ENCODE measurements around the gene KCNK13. TPM values are rescaled to one million over a fixed set of nuclear protein-coding genes. Genes with fewer than 3 reads are reported as not detected.

The KCNK13 gene
- total RNA-seq, 1 experiment from 2014 or later = 0.17 TPM

DNA sequence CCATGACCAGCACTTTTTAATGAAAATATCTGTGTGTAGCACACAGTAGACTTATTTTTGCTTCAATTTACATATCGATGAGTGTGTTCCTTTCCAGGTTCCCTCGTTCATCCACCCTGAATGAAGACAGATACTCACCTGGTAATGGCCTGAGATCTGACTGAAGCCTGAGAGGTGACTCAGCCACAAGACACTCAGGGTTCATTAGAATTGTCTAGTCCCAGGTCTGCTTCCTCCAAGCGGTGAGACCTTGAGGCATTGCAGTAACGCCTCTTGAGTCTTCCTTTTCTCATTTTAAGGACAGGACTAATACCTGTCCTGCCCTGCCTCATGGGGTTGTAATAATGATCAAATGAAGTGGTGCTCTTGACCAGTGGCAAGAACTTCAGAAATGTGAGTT is 11.5 kb upstream of the KCNK13 start:
- Mint-ChIP-seq H3K9me3 (no peaks in the 10 kb centered on the region), H3K27ac (no peak overlapping the region), H3K27me3 (ENCODE audit: low read depth) (peaks cover 3% of the 10 kb centered on the region; the same call in 1 of the 2 replicates), H3K4me1 (peaks cover 9% of the 10 kb centered on the region), H3K4me3 (no peak overlapping the region), H3K36me3 (no peaks in the 10 kb centered on the region)
- no peak for ATAC-seq
- ChIA-PET POLR2A (no interaction called here), CTCF (no interaction called here)
- TF ChIP-seq, protein P1, sequence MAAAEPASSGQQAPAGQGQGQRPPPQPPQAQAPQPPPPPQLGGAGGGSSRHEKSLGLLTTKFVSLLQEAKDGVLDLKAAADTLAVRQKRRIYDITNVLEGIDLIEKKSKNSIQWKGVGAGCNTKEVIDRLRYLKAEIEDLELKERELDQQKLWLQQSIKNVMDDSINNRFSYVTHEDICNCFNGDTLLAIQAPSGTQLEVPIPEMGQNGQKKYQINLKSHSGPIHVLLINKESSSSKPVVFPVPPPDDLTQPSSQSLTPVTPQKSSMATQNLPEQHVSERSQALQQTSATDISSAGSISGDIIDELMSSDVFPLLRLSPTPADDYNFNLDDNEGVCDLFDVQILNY (CRISPR knock-in tag; IDR thresholded peaks at IDR 0.05) = no peak
- TF ChIP-seq NFATC4 (CRISPR knock-in tag; IDR thresholded peaks at IDR 0.05) (no peak), CREM (CRISPR knock-in tag; IDR thresholded peaks at IDR 0.05) (no peak), KAT7 (CRISPR knock-in tag; IDR thresholded peaks at IDR 0.05; ENCODE audit: borderline replicate concordance) (no peak), ZNF219 (CRISPR knock-in tag; IDR thresholded peaks at IDR 0.05; ENCODE audit: borderline replicate concordance) (no peak), FOXJ3 (CRISPR knock-in tag; IDR thresholded peaks at IDR 0.05; ENCODE audit: borderline replicate concordance) (no peak), ZNF416 (CRISPR knock-in tag; IDR thresholded peaks at IDR 0.05) (no peak), JAZF1 (CRISPR knock-in tag; IDR thresholded peaks at IDR 0.05) (no peak), MYBL2 (CRISPR knock-in tag; IDR thresholded peaks at IDR 0.05) (no peak), ATF3 (CRISPR knock-in tag; conservative IDR thresholded peaks at IDR 0.05) (no peak), SMAD4 (CRISPR knock-in tag; IDR thresholded peaks at IDR 0.05) (no peak), RELA (CRISPR knock-in tag; IDR thresholded peaks at IDR 0.05; ENCODE audit: borderline replicate concordance) (no peak), TP53 (CRISPR knock-in tag; IDR thresholded peaks at IDR 0.05) (no peak), FOXK1 (CRISPR knock-in tag; IDR thresholded peaks at IDR 0.05) (no peak), ZNF232 (CRISPR knock-in tag; IDR thresholded peaks at IDR 0.05) (no peak), GTF2I (CRISPR knock-in tag; conservative IDR thresholded peaks at IDR 0.05) (no peak), TEAD4 (CRISPR knock-in tag; IDR thresholded peaks at IDR 0.05) (no peak), PRDM15 (CRISPR knock-in tag; IDR thresholded peaks at IDR 0.05) (no peak)
- TF ChIP-seq, protein P2, sequence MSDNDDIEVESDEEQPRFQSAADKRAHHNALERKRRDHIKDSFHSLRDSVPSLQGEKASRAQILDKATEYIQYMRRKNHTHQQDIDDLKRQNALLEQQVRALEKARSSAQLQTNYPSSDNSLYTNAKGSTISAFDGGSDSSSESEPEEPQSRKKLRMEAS (CRISPR knock-in tag; IDR thresholded peaks at IDR 0.05) = no peak
- TF ChIP-seq, protein P3, sequence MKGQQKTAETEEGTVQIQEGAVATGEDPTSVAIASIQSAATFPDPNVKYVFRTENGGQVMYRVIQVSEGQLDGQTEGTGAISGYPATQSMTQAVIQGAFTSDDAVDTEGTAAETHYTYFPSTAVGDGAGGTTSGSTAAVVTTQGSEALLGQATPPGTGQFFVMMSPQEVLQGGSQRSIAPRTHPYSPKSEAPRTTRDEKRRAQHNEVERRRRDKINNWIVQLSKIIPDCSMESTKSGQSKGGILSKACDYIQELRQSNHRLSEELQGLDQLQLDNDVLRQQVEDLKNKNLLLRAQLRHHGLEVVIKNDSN (CRISPR knock-in tag; IDR thresholded peaks at IDR 0.05) = no peak
- DNase-seq (ENCODE audit: low spot score) = no peak

DNA sequence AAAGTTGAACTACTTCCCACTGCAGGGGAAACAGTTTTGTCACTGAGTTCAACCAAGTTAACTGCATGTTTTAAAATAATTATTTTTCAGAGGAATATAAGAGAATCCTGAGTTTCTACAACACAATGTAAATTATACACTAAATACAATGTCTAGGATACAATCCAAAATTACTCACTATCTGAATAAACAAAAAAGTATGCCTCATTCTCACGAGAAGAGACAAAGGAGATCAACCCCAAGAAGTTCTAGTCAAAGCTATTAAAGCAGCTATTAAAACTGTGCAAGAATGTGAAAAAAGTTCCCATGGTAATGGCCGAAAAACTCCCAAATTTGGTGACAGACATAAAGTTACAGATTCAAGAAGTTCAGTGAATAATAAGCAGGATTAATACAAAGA is 8.8 kb upstream of the KCNK13 start:
- TF ChIP-seq ZNF317 (CRISPR knock-in tag; IDR thresholded peaks at IDR 0.05; ENCODE audit: borderline replicate concordance, low read depth) (no peak), GABPB1 (CRISPR knock-in tag; IDR thresholded peaks at IDR 0.05) (no peak), STAT6 (CRISPR knock-in tag; conservative IDR thresholded peaks at IDR 0.05; ENCODE audit: low read depth) (no peak), ZMAT4 (CRISPR knock-in tag; IDR thresholded peaks at IDR 0.05) (no peak)
- TF ChIP-seq, protein P4, sequence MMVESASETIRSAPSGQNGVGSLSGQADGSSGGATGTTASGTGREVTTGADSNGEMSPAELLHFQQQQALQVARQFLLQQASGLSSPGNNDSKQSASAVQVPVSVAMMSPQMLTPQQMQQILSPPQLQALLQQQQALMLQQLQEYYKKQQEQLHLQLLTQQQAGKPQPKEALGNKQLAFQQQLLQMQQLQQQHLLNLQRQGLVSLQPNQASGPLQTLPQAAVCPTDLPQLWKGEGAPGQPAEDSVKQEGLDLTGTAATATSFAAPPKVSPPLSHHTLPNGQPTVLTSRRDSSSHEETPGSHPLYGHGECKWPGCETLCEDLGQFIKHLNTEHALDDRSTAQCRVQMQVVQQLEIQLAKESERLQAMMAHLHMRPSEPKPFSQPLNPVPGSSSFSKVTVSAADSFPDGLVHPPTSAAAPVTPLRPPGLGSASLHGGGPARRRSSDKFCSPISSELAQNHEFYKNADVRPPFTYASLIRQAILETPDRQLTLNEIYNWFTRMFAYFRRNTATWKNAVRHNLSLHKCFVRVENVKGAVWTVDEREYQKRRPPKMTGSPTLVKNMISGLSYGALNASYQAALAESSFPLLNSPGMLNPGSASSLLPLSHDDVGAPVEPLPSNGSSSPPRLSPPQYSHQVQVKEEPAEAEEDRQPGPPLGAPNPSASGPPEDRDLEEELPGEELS (CRISPR knock-in tag; IDR thresholded peaks at IDR 0.05) = no peak
- no peak overlapping the region for H3K27ac Mint-ChIP-seq
- no peaks in the 10 kb centered on the region for H3K36me3 Mint-ChIP-seq
- ChIA-PET POLR2A (no interaction called here), CTCF (no interaction called here)
- no peak overlapping the region for H3K4me3 Mint-ChIP-seq
- peaks cover 13% of the 10 kb centered on the region for H3K4me1 Mint-ChIP-seq
- ATAC-seq (no peak), DNase-seq (ENCODE audit: low spot score) (no peak)
- H3K9me3 Mint-ChIP-seq = no peaks in the 10 kb centered on the region
- peaks cover 17% of the 10 kb centered on the region for H3K27me3 Mint-ChIP-seq (ENCODE audit: low read depth)
